HPDE6-E6E7 (cell line): Measurements from ENCODE around the gene C9.
"Not testable (repeated sequence)": the region's sequence is repeated elsewhere in the genome, so short reads cannot be mapped to it uniquely, and the experiment has no call there.

ENCODE experiments used
- DNase-seq: peaks from one replicate; pipeline ENCODE4 v3.0.0; 2011; ENCODE audit warnings: missing footprints; ENCODE audit errors: extremely low spot score

C9 gene

GRCh38 chr5:39262981-39263380, 101.3 kb downstream of the C9 start:
- no peak for DNase-seq

GRCh38 chr5:39260095-39260494, 104.2 kb downstream of the C9 start:
- DNase-seq = no peak

GRCh38 chr5:39257554-39257953, 106.7 kb downstream of the C9 start:
- DNase-seq = no peak

- DNase-seq = peak; percentile 72
Observed at GRCh38 chr5:39256477-39257235, 107.6 kb downstream of the C9 start.

- DNase-seq = no peak
Observed at GRCh38 chr5:39255406-39255805, 108.9 kb downstream of the C9 start.

GRCh38 chr5:39254671-39255070, 109.6 kb downstream of the C9 start:
- DNase-seq = no peak

GRCh38 chr5:39253196-39253595, 111.1 kb downstream of the C9 start:
- DNase-seq = no peak

GRCh38 chr5:39249564-39250274, 114.6 kb downstream of the C9 start:
- no peak for DNase-seq

GRCh38 chr5:39249069-39249468, 115.2 kb downstream of the C9 start:
- DNase-seq = no peak

GRCh38 chr5:39240750-39241149, 123.5 kb downstream of the C9 start:
- DNase-seq = no peak

GRCh38 chr5:39238366-39239105, 125.8 kb downstream of the C9 start:
- DNase-seq = no peak

- no peak for DNase-seq
Observed at GRCh38 chr5:39236718-39237117, 127.6 kb downstream of the C9 start.

GRCh38 chr5:39235648-39236047, 128.6 kb downstream of the C9 start:
- no peak for DNase-seq

- DNase-seq = not testable (repeated sequence)
Observed at GRCh38 chr5:39234494-39234893, 129.8 kb downstream of the C9 start.
